Liver (tissue), 9 donors: ENCODE results near the gene FUS. TPM values are rescaled to one million over a fixed set of nuclear protein-coding genes. Genes with fewer than 3 reads are reported as not detected.

Experiments
- DNase-seq: peaks from one replicate; pipeline ENCODE4 v3.0.0-alpha.2; 2017; ENCODE audit warnings: low spot score
- H3K27ac ChIP-seq, 2 donors: one replicate each; pipeline ENCODE4 v1.7.0; 2013; ENCODE audit warnings: inconsistent platforms in 2 of 2, low read length in 2 of 2, control low read depth in 1 of 2, low read depth in 1 of 2, mild to moderate bottlenecking in 1 of 2
- H3K27me3 ChIP-seq, 4 donors: one replicate each; pipeline versions ENCODE4 v1.6.1 to v1.7.0; 2013; ENCODE audit warnings: low read length in 3 of 4, inconsistent platforms in 1 of 4, mild to moderate bottlenecking in 1 of 4, moderate library complexity in 1 of 4; ENCODE audit not compliant: control insufficient read depth in 4 of 4, insufficient read depth in 4 of 4
- H3K36me3 ChIP-seq, 4 donors: one replicate each; pipeline versions ENCODE4 v1.6.1 to v1.7.0; 2013; ENCODE audit warnings: low read length in 3 of 4, mild to moderate bottlenecking in 3 of 4, low read depth in 1 of 4, moderate library complexity in 1 of 4; ENCODE audit not compliant: control insufficient read depth in 4 of 4, insufficient read depth in 3 of 4
- H3K4me1 ChIP-seq, 4 donors: one replicate each; pipeline versions ENCODE4 v1.6.1 to v1.7.0; 2013; ENCODE audit warnings: low read length in 3 of 4, mild to moderate bottlenecking in 3 of 4, moderate library complexity in 1 of 4; ENCODE audit not compliant: control insufficient read depth in 4 of 4, insufficient read depth in 4 of 4
- H3K4me3 ChIP-seq, 3 donors: one replicate each; pipeline versions ENCODE4 v1.6.1 to v1.7.0; 2013; ENCODE audit warnings: low read length in 3 of 3, control low read depth in 1 of 3, low read depth in 1 of 3, mild to moderate bottlenecking in 1 of 3
- H3K9ac ChIP-seq, 2 donors: one replicate each; pipeline ENCODE4 v1.7.0; 2013; ENCODE audit warnings: low read length in 2 of 2, mild to moderate bottlenecking in 2 of 2, moderate library complexity in 2 of 2, control low read depth in 1 of 2, low read depth in 1 of 2
- H3K9me3 ChIP-seq, 4 donors: one replicate each; pipeline versions ENCODE4 v1.6.1 to v1.7.0; 2013; ENCODE audit warnings: low read length in 3 of 4; ENCODE audit not compliant: control insufficient read depth in 4 of 4
- CTCF ChIP-seq: fragments of 150-350 bp; IDR thresholded peaks from 2 replicates; pipeline ENCODE4 v1.5.1; 2017; ENCODE audit warnings: improper control_type of control experiment, low read depth, low read length; ENCODE audit not compliant: missing input control
- EGR1 ChIP-seq, 2 donors: IDR thresholded peaks; 2 replicates each; pipeline ENCODE4 v1.6.1; 2016 to 2018; ENCODE audit warnings: antibody characterized with exemption in 2 of 2, low read depth in 2 of 2
- FOXA2 ChIP-seq: IDR thresholded peaks from 2 replicates; pipeline ENCODE4 v1.6.1; 2016; ENCODE audit warnings: antibody characterized with exemption
- GABPA ChIP-seq, 2 donors: IDR thresholded peaks in 1 of 2; conservative IDR thresholded peaks in 1 of 2; 2 replicates each; pipeline ENCODE4 v1.6.1; 2016; ENCODE audit warnings: antibody characterized with exemption in 2 of 2, mild to moderate bottlenecking in 1 of 2, moderate library complexity in 1 of 2
- HNF4A ChIP-seq, 2 donors: conservative IDR thresholded peaks; 2 replicates each; pipeline ENCODE4 v1.6.1; 2016; ENCODE audit warnings: antibody characterized with exemption in 2 of 2, mild to moderate bottlenecking in 2 of 2
- HNF4G ChIP-seq: IDR thresholded peaks from 2 replicates; pipeline ENCODE4 v1.6.1; 2016; ENCODE audit warnings: antibody characterized with exemption
- NR2F2 ChIP-seq: IDR thresholded peaks from 2 replicates; pipeline ENCODE4 v1.6.1; 2016; ENCODE audit warnings: antibody characterized with exemption
- RXRA ChIP-seq, 2 donors: IDR thresholded peaks; 2 replicates each; pipeline ENCODE4 v1.6.1; 2017 to 2018; ENCODE audit warnings: antibody characterized with exemption in 2 of 2, mild to moderate bottlenecking in 1 of 2
- TAF1 ChIP-seq: conservative IDR thresholded peaks from 2 replicates; pipeline ENCODE4 v1.6.1; 2016; ENCODE audit warnings: antibody characterized with exemption, mild to moderate bottlenecking
- YY1 ChIP-seq: IDR thresholded peaks from 2 replicates; pipeline ENCODE4 v1.6.1; 2016; ENCODE audit warnings: antibody characterized with exemption, mild to moderate bottlenecking
- WGBS: extraction: QIAGEN DNeasy Blood & Tissue Kit; methylation state at CpG from one replicate; pipeline ENCODE4 v1.1.7; 2013; 5-methylcytosine and 5-hydroxymethylcytosine counted together
- polyA plus RNA-seq, 2 donors: library from polyadenylated mRNA; stranded (reverse) in 1 of 2; unstranded in 1 of 2; fragments of 200-250 nt in 1 of 2; fragments of >200 nt in 1 of 2; fragmentation: Nextera tagmentation in 1 of 2; extraction: Ambion mirVana in 1 of 2; gene quantifications; one replicate each; pipeline versions ENCODE4 v1.2.1 to v1.2.3, GENCODE V29; 2013 to 2015
- total RNA-seq, 2 donors: library from RNA; depleted of rRNA; stranded (reverse); fragments of >200 nt; gene quantifications; one replicate each; pipeline ENCODE4 v1.2.3, GENCODE V29; 2014
- TF ChIP-seq, protein P1 (sequence below): IDR thresholded peaks from 2 replicates; pipeline ENCODE4 v1.6.1; 2016; ENCODE audit warnings: antibody characterized with exemption
- TF ChIP-seq, protein P2 (sequence below): IDR thresholded peaks from 2 replicates; pipeline ENCODE4 v1.6.1; 2016; ENCODE audit warnings: antibody characterized with exemption
- donor health status: healthy.
- donor health status: healthy.
- donor health status: healthy.
- donor health status: healthy.
- donor health status: healthy.

The FUS gene
- total and polyA plus RNA-seq, 4 donors, result 7.5 to 51.5 (median 39.3) TPM

GRCh38 chr16:31186176-31186575, 6.2 kb downstream of the FUS start:
- H3K27ac ChIP-seq, result no peak overlapping the region

GRCh38 chr16:31186930-31187807, 7.2 kb downstream of the FUS start:
- H3K27me3 ChIP-seq, result no peaks in the 10 kb centered on the region
- TF ChIP-seq, protein P1, sequence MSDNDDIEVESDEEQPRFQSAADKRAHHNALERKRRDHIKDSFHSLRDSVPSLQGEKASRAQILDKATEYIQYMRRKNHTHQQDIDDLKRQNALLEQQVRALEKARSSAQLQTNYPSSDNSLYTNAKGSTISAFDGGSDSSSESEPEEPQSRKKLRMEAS, result no peak
- no peak for TF ChIP-seq GABPA (IDR thresholded peaks at IDR 0.05 in 1 of 2, conservative IDR thresholded peaks at IDR 0.05 in 1 of 2)
- TF ChIP-seq TAF1, result no peak
- no peak for TF ChIP-seq YY1
- no peak for TF ChIP-seq HNF4A (conservative IDR thresholded peaks at IDR 0.05)
- TF ChIP-seq, protein P2, sequence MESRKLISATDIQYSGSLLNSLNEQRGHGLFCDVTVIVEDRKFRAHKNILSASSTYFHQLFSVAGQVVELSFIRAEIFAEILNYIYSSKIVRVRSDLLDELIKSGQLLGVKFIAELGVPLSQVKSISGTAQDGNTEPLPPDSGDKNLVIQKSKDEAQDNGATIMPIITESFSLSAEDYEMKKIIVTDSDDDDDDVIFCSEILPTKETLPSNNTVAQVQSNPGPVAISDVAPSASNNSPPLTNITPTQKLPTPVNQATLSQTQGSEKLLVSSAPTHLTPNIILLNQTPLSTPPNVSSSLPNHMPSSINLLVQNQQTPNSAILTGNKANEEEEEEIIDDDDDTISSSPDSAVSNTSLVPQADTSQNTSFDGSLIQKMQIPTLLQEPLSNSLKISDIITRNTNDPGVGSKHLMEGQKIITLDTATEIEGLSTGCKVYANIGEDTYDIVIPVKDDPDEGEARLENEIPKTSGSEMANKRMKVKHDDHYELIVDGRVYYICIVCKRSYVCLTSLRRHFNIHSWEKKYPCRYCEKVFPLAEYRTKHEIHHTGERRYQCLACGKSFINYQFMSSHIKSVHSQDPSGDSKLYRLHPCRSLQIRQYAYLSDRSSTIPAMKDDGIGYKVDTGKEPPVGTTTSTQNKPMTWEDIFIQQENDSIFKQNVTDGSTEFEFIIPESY, result no peak
- TF ChIP-seq RXRA (IDR thresholded peaks at IDR 0.05), result no peak
- no peak for TF ChIP-seq HNF4G
- no peak for TF ChIP-seq EGR1 (IDR thresholded peaks at IDR 0.05; ENCODE audit: low read depth in 2 of 2)
- no peak overlapping the region for H3K4me3 ChIP-seq
- no peaks in the 10 kb centered on the region for H3K9me3 ChIP-seq
- DNase-seq, result no peak
- peaks cover 22 to 90% (median 87%) of the 10 kb centered on the region in 4 donors for H3K36me3 ChIP-seq
- no peak overlapping the region for H3K9ac ChIP-seq
- 89% methylated on average over 10 of the region's 10 CpGs for WGBS
- H3K4me1 ChIP-seq, result peaks cover 4 to 17% (median 9%) of the 10 kb centered on the region in 4 donors
- no peak overlapping the region for H3K27ac ChIP-seq

More at GRCh38 chr16:31186176-31186575, 6.2 kb downstream of the FUS start:
- no peaks in the 10 kb centered on the region for H3K9me3 ChIP-seq
- TF ChIP-seq HNF4G (no peak), NR2F2 (no peak)
- TF ChIP-seq, protein P1, result no peak
- H3K4me3 ChIP-seq, result no peak overlapping the region
- H3K27me3 ChIP-seq, result no peaks in the 10 kb centered on the region
- DNase-seq, result no peak
- peaks cover 7 to 26% (median 18%) of the 10 kb centered on the region in 4 donors for H3K4me1 ChIP-seq
- no peak overlapping the region for H3K9ac ChIP-seq
- peaks cover 19 to 80% (median 78%) of the 10 kb centered on the region in 4 donors for H3K36me3 ChIP-seq
- 77% methylated on average over 7 of the region's 7 CpGs for WGBS

DNA sequence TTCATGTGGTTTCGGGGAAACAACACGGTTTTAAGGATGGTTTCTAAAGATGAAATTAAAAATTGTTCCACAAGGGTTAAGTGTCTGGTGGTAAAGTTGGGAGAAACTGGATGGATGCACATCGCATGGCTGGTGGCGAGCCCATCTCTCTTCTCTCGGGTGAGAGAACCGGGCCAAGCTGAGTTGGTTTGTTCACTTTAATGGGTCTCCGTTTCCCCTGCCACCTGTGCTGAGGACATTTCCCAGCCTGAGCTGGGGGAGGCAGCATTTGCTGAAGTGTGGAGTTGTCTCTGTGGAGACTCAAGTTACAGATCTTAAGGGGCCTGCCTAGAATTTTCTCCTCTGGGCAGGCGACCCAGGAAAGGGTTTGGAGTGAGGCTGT, 7.9 kb downstream of the FUS start:
- H3K27ac ChIP-seq, result no peak overlapping the region
- no peak overlapping the region for H3K9ac ChIP-seq
- DNase-seq, result no peak
- H3K9me3 ChIP-seq, result no peaks in the 10 kb centered on the region
- H3K36me3 ChIP-seq, result peaks cover 23 to 93% (median 90%) of the 10 kb centered on the region in 4 donors
- H3K4me3 ChIP-seq, result no peak overlapping the region
- H3K27me3 ChIP-seq, result no peaks in the 10 kb centered on the region
- H3K4me1 ChIP-seq, result peaks cover 0 to 10% (median 4%) of the 10 kb centered on the region in 4 donors
- WGBS, result 91% methylated on average over 8 of the region's 8 CpGs
- TF ChIP-seq, protein P1, result no peak
- TF ChIP-seq HNF4A (conservative IDR thresholded peaks at IDR 0.05), result no peak
- TF ChIP-seq CTCF, result no peak
- TF ChIP-seq RXRA (IDR thresholded peaks at IDR 0.05), result no peak
- no peak for TF ChIP-seq FOXA2
